Endothelial cell of umbilical vein (primary cell): ENCODE data around the gene ARPP19.

ENCODE experiments used
- CTCF ChIP-seq, 2 donors: IDR thresholded peaks; 1 replicate in 1 of 2; 2 replicates in 1 of 2; pipeline ENCODE4 v1.5.1; 2011; ENCODE audit warnings: low read length in 2 of 2, mild to moderate bottlenecking in 2 of 2, moderate library complexity in 2 of 2, control low read depth in 1 of 2, inconsistent platforms in 1 of 2, low read depth in 1 of 2; ENCODE audit not compliant: insufficient read depth in 1 of 2; ENCODE audit errors: extremely low read depth in 1 of 2
- FOS ChIP-seq: IDR thresholded peaks from 2 replicates; pipeline ENCODE4 v1.6.1; 2011; ENCODE audit warnings: mild to moderate bottlenecking, low read length, moderate library complexity, borderline replicate concordance; ENCODE audit not compliant: insufficient read depth
- MAX ChIP-seq: IDR thresholded peaks from 2 replicates; pipeline ENCODE4 v1.6.1; 2011; ENCODE audit not compliant: insufficient read depth, insufficient read length

GRCh38 chr15:52523647-52524046, 45.2 kb downstream of the ARPP19 start:
- TF ChIP-seq CTCF (IDR thresholded peaks at IDR 0.05; ENCODE audit: extremely low read depth in 1 of 2, insufficient read depth in 1 of 2, low read depth in 1 of 2, low read length in 2 of 2) (no peak), MAX (no peak), FOS (no peak)
